Keratinocyte (primary cell): ENCODE data around the gene AEN. TPM values are rescaled to one million over a fixed set of nuclear protein-coding genes. Genes with fewer than 3 reads are reported as not detected.

Experiments used
- DNase-seq: peaks from one replicate; pipeline ENCODE4 v3.0.0-alpha.2; 2011; ENCODE audit warnings: low read depth, missing footprints, low spot score
- FAIRE-seq: peaks from 2 replicates; lab custom pipeline; 2011; peaks lifted over from hg19 to GRCh38; lab: Jason Lieb, UNC
- H2AFZ ChIP-seq: 2 replicates; pipeline ENCODE4 v1.6.0; 2012; ENCODE audit warnings: low read length, control low read depth, inconsistent platforms; ENCODE audit not compliant: control insufficient read depth
- H3K27ac ChIP-seq: 2 replicates; pipeline ENCODE4 v1.5.1; 2011; ENCODE audit warnings: low read length; ENCODE audit not compliant: control insufficient read depth, insufficient read depth
- H3K27me3 ChIP-seq: 3 replicates; pipeline ENCODE4 v1.6.0; 2011; ENCODE audit warnings: low read length; ENCODE audit not compliant: control insufficient read depth, insufficient read depth; ENCODE audit errors: extremely low read depth
- H3K36me3 ChIP-seq, 2 experiments: 2 replicates in 1 of 2; 3 replicates in 1 of 2; pipeline ENCODE4 v1.5.1; 2011; ENCODE audit warnings: low read length in 2 of 2, mild to moderate bottlenecking in 1 of 2; ENCODE audit not compliant: control insufficient read depth in 2 of 2, insufficient read depth in 2 of 2; ENCODE audit errors: extremely low read depth in 1 of 2
- H3K4me1 ChIP-seq: 3 replicates; pipeline ENCODE4 v1.5.1; 2011; ENCODE audit warnings: low read length; ENCODE audit not compliant: control insufficient read depth, insufficient read depth; ENCODE audit errors: extremely low read depth
- H3K4me2 ChIP-seq: 3 replicates; pipeline ENCODE4 v1.6.0; 2011; ENCODE audit warnings: low read depth, low read length; ENCODE audit not compliant: control insufficient read depth, insufficient read depth; ENCODE audit errors: extremely low read depth
- H3K4me3 ChIP-seq, 3 experiments: fragments of 200-600 bp in 1 of 3; sonication (generic) in 1 of 3; 2 replicates in 2 of 3; 3 replicates in 1 of 3; pipeline ENCODE4 v1.5.1; 2011 to 2016; ENCODE audit warnings: low read length in 3 of 3, mild to moderate bottlenecking in 3 of 3, control low read depth in 2 of 3, inconsistent platforms in 1 of 3, low read depth in 1 of 3, mixed read lengths in 1 of 3, mixed run types in 1 of 3, moderate library complexity in 1 of 3; ENCODE audit not compliant: control insufficient read depth in 2 of 3, insufficient read depth in 2 of 3; ENCODE audit errors: extremely low read depth in 1 of 3
- H3K79me2 ChIP-seq: 2 replicates; pipeline ENCODE4 v1.6.0; 2012; ENCODE audit warnings: low read length; ENCODE audit not compliant: control insufficient read depth, insufficient read depth
- H3K9ac ChIP-seq: 3 replicates; pipeline ENCODE4 v1.6.0; 2011; ENCODE audit warnings: low read length; ENCODE audit not compliant: control insufficient read depth, insufficient read depth; ENCODE audit errors: extremely low read depth
- H3K9me1 ChIP-seq: 3 replicates; pipeline ENCODE4 v1.6.0; 2011; ENCODE audit warnings: low read length; ENCODE audit not compliant: control insufficient read depth, insufficient read depth; ENCODE audit errors: extremely low read depth
- H3K9me3 ChIP-seq: 2 replicates; pipeline ENCODE4 v1.5.1; 2012; ENCODE audit warnings: low read depth, low read length; ENCODE audit not compliant: control insufficient read depth
- H4K20me1 ChIP-seq: 3 replicates; pipeline ENCODE4 v1.6.0; 2011; ENCODE audit warnings: low read length; ENCODE audit not compliant: control insufficient read depth, insufficient read depth; ENCODE audit errors: extremely low read depth
- EZH2 ChIP-seq: IDR thresholded peaks from one replicate; pipeline ENCODE4 v1.6.1; 2012; ENCODE audit warnings: inconsistent platforms, mild to moderate bottlenecking, low read length, moderate library complexity
- dilution Hi-C: fragments of 300-500 bp; cut with MboI; formaldehyde crosslinking; loops from one replicate; pipeline ENCODE4 v1.7.0; 2020; ENCODE audit warnings: low sequenced_read_pairs; ENCODE audit not compliant: extremely low pct_ligation_motif_present
- polyA plus RNA-seq, 5 experiments: library from polyadenylated mRNA; depleted of rRNA in 3 of 5; stranded (reverse) in 3 of 5; stranded (forward) in 1 of 5; unstranded in 1 of 5; fragments of >200 nt; gene quantifications; 1 replicate in 1 of 5; 2 replicates in 3 of 5; 3 replicates in 1 of 5; pipeline versions ENCODE4 v1.2.1 to v1.2.3, GENCODE V29; 2011 to 2012; ENCODE audit warnings: missing spikeins in 2 of 5, low read depth in 1 of 5, low replicate concordance in 1 of 5
- TF ChIP-seq, protein P1 (sequence below), 3 experiments: IDR thresholded peaks in 1 of 3; conservative IDR thresholded peaks in 1 of 3; optimal IDR thresholded peaks in 1 of 3; 2 replicates in 2 of 3; 3 replicates in 1 of 3; pipeline versions ENCODE3 to v1.5.1; 2011; ENCODE audit warnings: low read length in 3 of 3, mild to moderate bottlenecking in 3 of 3, moderate library complexity in 2 of 3, control low read depth in 1 of 3, inconsistent platforms in 1 of 3; ENCODE audit not compliant: insufficient read depth in 2 of 3; ENCODE audit errors: extremely low read depth in 1 of 3

AEN gene
- polyA plus RNA-seq, 1 donor (not counting 4 experiments of a cell fraction or from before 2014, with no cell fraction given): 27.5 TPM

DNA sequence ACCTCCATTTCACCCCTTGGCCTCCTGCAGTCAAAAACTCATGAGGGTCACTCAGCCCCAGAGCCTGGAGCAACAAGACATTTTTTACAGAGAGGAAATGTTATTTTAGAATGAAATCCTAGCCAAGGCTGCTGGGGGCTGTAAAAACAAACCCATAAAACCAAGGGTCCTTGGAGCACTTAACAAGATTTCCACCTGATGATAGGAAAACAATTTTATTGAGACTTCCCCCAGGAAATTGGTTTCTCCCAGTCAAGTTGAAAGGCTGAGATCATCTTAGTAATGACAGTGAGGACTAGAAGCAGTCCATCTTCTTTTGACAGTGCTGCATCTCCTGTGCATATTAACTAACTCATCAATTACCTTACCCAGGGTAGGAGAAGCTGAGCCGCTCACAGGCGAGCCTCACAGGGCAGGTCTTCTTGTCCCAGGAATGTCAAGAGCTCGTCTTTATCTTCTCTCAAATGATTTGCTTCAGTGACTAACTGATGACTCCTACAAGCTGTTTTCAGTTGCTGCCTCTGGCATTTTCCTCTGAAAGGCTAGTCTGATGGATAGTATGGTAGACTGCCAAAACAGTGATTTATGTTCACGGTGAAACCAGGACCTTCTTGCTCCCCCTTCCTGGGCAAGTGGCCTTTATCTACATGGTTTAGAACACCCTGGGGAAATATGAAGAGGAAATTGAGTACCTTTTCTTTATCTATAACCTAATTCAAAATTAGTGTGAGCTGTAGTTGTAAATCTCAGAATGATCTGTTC, 34.6 kb upstream of the AEN start:
- Histone ChIP-seq H3K9me1 (no peaks in the 10 kb centered on the region), H3K4me2 (no peak overlapping the region), H3K4me1 (peaks cover 5% of the 10 kb centered on the region), H3K27me3 (no peaks in the 10 kb centered on the region), H3K9ac (no peak overlapping the region), H2AFZ (no peak overlapping the region), H3K9me3 (no peaks in the 10 kb centered on the region), H3K36me3 (no peaks in the 10 kb centered on the region), H3K79me2 (no peaks in the 10 kb centered on the region), H3K4me3 (no peak overlapping the region), H3K27ac (no peak overlapping the region), H4K20me1 (no peaks in the 10 kb centered on the region)
- peak; percentile 87 for FAIRE-seq
- no peak for DNase-seq
- TF ChIP-seq EZH2: no peak
- dilution Hi-C loops: no loop called here

DNA sequence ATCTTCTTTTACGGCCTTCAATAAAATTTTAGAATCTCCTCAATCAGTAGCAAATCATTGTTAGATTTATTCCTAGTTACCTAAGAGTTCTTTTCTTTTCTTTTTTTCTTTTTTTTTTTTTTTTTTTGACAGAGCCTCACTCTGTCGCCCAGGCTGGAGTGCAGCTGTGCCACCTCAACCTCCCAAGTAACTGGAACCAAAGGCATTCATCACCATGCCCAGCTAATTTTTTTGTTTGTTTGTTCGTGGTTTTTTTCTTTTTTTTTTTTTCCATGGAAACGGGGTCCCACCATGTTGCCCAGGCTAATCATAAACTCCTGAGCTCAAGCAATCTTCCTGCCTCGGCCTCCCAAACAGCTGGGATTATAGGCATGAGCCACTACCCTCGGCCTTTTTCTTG, 30.4 kb upstream of the AEN start:
- no peaks in the 10 kb centered on the region for H4K20me1 ChIP-seq
- H3K9me3 ChIP-seq: no peaks in the 10 kb centered on the region
- H3K36me3 ChIP-seq: no peaks in the 10 kb centered on the region
- TF ChIP-seq EZH2: no peak
- TF ChIP-seq, protein P1, sequence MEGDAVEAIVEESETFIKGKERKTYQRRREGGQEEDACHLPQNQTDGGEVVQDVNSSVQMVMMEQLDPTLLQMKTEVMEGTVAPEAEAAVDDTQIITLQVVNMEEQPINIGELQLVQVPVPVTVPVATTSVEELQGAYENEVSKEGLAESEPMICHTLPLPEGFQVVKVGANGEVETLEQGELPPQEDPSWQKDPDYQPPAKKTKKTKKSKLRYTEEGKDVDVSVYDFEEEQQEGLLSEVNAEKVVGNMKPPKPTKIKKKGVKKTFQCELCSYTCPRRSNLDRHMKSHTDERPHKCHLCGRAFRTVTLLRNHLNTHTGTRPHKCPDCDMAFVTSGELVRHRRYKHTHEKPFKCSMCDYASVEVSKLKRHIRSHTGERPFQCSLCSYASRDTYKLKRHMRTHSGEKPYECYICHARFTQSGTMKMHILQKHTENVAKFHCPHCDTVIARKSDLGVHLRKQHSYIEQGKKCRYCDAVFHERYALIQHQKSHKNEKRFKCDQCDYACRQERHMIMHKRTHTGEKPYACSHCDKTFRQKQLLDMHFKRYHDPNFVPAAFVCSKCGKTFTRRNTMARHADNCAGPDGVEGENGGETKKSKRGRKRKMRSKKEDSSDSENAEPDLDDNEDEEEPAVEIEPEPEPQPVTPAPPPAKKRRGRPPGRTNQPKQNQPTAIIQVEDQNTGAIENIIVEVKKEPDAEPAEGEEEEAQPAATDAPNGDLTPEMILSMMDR (optimal IDR thresholded peaks at IDR 0.05 in 1 of 3, IDR thresholded peaks at IDR 0.05 in 1 of 3, conservative IDR thresholded peaks at IDR 0.05 in 1 of 3; ENCODE audit: extremely low read depth in 1 of 3, insufficient read depth in 2 of 3, low read length in 3 of 3): no peak
- H3K9me1 ChIP-seq: no peaks in the 10 kb centered on the region
- H3K4me1 ChIP-seq: peaks cover 8% of the 10 kb centered on the region
- DNase-seq: no peak
- no peak overlapping the region for H3K9ac ChIP-seq
- dilution Hi-C loops: no loop called here
- no peak overlapping the region for H3K27ac ChIP-seq
- no peak overlapping the region for H3K4me3 ChIP-seq
- no peak overlapping the region for H2AFZ ChIP-seq
- FAIRE-seq: no peak
- H3K27me3 ChIP-seq: no peaks in the 10 kb centered on the region
- no peak overlapping the region for H3K4me2 ChIP-seq
- no peaks in the 10 kb centered on the region for H3K79me2 ChIP-seq
